Measurements from ENCODE around the gene RFNG.
"Not testable (repeated sequence)": the region's sequence is repeated elsewhere in the genome, so short reads cannot be mapped to it uniquely, and the experiment has no call there.

RFNG gene

DNA sequence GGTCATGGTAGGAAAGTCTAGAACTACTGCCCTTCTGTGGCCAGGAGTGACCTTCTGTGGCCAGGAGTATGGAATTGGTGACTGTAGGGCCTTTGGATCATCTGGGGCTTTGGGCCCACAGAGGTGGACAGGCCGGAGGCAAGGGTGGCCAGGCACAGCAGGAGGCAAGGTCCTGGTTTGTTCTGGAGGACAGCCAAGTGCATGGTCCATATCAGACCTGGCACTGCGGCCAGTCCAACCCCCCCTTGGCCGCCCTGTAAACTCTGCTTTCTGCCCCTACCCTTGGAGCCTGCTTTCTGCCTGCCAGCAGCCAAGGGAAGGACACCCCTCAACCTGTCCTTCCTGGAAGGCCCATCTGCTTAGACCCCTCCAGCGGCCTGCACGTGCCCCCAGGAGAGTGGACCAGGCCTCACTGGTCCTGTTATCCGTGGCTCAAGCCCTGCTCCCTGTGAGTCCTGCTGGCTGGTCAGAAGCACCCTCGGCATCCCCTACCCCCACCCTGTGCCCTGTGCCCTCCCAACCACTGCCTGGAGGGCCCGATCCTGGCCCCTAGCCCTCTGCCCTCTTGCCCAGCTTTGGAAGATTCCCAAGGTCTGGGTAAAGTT is 11.8 kb downstream of the RFNG start:
- DNase-seq: no peak

DNA sequence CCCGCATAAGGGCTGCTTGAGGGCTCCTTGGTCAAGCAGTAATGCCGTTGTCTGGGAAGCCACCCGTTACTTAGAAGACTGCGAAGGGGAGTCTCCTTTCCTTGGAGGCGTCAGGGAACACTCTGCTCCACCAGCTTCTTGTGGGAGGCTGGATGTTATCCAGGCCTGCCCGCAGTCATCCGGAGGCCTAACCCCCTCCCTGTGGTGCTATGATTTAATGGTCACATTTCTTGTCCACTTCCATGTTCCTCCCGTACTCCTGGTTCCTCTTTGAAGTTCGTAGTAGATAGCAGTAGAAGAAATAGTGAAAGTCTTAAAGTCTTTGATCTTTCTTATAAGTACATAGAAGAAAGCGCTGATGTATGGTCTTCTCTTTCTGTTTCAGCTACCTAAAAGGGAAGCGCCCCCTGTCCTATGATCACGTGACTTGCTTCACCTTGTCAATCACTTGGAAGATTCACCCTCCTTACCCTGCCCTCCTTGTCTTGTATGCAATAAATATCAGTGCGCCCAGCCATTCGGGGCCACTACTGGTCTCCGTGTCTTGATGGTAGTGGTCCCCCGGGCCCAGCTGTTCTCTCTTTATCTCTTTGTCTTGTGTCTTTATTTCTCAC is 12.7 kb downstream of the RFNG start:
- not testable (repeated sequence) for DNase-seq

DNA sequence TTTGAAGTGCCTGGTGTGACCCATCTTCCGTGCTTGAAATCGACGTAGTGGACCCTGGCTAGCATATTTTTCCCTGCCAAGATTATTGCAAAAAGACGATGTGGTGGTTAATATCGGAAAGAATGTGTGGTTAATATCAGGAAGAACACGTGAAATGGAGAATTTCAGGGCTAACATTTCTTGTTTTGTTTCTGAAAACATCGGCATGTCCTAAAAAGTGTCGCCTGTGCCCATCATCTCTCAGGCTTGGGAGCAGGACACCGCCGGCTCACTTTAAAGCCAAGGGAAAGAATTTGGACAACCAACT is 13.8 kb downstream of the RFNG start:
- no peak for DNase-seq

DNA sequence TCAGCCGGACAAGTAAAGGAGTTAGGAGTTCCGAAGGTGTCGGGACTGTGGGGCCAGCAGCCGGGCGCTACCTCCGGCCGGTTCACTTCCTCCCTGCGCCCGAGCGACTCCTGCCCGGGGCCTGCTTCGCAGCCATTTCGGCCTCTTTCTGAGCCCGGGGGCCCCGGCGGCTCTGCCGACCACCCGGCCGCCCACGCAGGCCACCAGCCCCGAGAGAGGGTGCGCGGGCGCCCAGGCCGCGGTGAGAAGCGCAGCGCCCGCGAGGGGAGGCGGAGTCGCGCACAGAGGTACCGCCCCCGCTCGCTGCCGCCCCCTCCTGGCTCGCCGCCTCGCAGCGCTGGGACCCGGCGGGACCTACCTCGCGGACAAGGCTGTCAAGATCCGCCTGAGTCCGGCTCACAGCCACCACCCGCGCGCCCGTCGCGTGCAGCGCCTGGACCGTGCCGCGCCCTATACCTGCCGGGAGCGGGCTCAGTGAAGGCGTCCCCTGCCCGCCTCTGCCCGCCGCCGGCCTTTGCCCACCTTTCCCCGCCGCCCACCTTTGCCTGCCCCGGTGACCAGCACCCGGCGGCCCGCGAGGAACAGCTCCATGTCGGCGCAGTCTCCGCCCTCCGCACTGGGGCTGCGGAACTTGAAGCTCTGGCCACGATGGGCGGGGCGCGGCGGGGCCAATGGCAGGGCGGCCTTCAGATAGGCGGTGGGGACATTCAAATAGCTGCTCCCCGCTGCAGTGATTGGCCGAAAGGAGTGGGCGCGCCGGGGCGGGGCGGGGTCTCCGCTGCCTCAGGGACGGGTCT is 14.3 kb downstream of the RFNG start, which contains the start of gene DCXR:
Gene DCXR, minus strand, starts transcription at position 606 of the 797 bp plus-strand sequence. Its CDS starts 15 bp downstream, at position 591.
- DNase-seq: peak; percentile 98 to 99

DNA sequence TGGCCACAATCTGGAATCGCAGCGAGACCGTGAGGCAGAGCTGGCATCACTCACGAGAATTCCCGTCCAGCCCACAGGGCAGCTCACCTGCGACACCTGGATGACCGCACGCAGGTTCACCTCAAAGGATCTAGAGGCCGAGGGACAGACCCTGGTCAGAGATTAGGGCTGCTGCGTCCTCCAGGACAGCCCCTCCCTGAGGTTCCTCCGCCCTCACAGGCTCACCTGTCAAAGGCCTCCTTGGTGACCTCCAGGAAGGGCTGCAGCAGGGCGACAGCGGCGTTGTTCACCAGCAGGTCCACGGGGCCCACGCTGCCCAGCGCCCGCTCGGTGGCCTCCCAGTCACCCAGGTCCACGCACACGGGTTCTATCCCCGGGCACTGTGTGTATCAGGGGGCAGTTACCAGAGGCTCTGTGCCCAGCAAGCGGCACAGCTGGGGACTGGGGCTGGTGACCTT is 14.9 kb downstream of the RFNG start:
- no peak for DNase-seq

DNA sequence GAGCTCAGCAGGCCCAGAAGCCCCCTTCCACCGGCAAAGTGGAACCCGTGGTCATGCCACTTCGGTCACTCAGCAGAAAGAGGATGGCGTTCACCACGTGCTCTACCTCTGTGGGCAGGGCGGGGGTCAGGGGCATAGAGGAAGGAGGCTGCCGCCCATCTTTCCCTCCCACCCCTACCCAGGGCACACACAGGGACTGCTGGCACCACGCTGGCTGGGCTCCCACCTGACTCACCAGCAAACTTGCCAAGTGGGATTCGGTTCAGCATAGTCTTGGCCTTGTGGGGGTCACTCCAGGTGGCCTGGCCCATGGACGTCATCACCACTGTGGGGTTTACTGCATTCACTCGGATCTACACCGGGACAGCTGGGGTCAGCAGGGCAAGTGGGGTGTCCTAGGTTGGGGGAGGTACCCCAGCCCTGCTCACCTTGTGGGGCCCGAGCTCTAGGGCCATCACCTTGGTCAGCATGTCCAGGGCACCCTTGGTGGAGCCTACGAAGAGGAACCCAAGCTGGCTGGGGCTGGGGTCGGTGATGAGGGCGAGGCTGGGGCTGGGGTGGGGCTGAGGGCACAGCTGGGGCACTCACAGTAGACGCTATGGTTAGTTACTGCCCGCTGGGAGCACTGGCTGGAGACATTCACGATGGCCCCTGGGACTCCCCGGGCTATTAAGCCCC is 15.5 kb downstream of the RFNG start:
- DNase-seq: no peak

DNA sequence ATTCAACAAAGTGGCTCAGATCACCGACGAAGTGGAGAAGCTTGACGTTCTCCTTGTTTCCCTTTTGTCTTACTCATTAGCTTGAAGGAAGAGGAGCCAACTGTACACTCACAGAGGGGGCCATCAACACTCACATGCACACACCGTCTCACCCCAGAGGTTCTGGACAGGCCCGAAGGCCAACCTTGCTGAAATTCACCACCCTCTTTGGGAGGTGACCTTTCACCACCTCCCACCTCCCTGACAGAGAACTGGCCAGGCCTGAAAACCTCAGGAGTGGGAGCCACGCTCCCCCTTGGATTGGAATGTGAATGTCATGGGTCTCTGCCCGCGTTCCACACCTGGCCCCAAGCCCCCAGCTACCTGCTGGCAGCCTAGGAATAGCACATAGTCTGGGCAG is 16.1 kb downstream of the RFNG start:
- no peak for DNase-seq

DNA sequence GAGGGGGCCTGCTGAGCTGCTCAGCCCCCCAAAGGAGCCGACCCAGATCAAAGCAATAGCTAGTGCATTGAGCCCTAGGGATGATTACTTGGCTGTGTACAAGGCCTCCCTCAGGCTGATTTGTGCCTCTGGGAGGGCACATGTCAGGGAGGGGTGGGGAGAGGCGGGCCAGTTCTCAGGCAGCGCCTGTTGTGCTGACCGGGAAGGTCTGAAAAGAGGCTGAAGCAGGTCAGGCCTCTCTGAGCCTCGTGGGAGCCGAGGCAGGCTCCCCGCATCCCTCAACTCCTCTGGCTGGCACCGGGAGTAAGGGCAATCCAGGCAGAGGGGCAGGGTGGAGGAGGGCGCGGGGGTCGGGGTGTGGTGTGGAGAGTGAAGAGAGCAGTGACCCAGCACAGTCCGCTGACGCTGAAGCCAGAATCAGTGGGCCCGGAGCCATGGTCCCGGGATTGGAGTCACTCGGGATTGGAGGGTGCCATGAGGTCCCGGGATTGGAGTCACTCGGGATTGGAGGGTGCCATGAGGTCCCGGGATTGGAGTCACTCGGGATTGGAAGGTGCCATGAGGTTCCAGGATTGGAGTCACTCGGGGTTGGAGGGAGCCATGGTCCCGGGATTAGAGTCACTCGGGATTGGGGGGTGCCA is 17.1 kb downstream of the RFNG start:
- no peak for DNase-seq

DNA sequence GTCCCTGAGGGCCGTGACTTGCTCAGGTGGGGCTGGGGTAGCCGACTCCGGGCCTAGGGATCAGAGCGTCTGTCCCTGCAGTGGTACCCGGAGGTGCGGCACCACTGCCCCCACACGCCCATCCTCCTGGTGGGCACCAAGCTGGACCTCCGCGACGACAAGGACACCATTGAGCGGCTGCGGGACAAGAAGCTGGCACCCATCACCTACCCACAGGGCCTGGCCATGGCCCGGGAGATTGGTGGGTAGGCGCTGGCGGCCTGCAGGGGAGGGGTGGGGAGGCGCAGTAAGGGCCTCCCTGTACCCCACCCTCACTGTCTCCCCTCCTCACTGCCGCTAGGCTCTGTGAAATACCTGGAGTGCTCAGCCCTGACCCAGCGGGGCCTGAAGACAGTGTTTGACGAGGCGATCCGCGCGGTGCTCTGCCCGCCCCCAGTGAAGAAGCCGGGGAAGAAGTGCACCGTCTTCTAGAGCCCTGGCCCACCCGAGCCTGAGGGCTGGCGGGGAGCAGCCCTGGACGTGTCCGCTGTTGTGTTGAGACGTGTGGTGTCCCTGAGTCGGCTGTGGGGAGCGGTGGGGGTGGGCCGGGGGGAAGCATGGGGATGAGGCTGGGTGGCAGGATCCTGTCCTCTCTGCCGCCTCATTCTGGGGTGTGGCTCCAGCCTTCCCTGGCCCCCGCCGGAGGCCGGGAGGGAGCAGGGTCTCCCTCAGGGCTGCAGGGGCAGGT is 18.1 kb downstream of the RFNG start:
- no peak for DNase-seq

DNA sequence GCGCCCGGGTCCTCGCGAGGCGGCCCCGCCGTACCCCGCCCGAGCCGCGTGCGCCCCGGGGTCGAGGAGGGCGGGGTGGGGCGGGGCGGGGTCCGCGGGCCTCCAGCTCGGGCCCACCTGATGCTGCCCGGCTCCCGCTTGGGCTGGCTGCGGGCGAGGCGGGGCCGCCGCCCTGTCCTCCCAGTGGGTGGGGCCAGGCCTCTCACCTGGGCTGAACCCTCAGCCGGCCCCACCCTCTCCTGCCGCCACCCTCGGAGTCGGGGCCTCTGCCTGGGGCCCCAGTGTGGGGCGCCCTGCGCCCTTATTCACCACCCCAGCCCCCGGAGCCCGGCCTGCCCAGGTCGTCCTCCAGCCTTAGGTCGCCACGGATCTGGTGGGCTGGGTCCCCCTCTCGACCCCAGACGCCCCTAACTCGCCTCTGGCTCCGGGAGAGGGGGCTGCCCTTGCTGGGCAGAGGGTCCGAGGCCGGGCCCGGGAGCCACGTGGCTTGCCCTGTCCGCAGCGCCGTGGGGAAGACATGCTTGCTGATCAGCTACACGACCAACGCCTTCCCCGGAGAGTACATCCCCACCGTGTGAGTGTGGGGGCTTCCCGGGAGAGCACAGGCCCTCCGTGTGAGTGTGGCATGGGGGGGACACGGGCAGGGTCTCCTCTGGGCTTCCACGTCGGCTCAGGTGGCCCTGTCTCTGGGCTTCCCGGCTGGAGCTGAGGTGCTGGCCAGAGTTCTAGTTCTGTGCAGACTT is 19.6 kb downstream of the RFNG start:
- peak in 1 of 2 experiments; percentile 31 for DNase-seq

DNA sequence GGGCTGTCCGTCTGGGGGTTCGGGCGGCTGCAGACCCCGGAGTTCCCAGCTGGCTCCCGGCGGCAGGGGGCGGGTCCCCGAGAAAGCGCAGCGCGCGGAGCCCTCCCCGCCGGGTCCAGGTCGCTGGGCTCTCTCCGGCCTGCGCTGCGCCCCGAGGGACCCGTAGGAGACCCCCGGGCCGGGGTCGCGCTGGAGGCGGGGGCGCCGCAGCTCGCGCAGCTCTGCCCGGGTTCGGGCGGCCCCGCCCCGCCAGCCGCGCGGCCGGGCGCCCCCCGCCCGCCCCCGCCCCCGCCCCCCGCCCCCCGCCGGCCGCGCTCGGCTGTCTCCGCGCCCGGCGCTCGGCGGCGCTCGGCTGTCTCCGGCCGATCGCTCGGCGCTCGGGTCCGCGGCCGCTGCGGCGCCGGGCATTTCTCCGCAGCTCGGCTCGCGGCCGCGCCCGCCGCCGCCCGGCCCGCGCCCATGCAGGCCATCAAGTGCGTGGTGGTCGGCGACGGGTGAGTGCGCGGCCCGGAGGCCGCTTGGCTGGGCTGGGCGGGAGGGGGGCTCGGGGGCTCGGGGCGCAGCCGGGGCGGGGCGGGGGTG is 20.2 kb downstream of the RFNG start, which contains the start of gene RAC3:
Gene RAC3, plus strand, starts transcription at position 376 of the 582 bp plus-strand sequence. Its CDS starts 84 bp downstream, at position 460.
- DNase-seq: peak in 1 of 2 experiments; percentile 39

DNA sequence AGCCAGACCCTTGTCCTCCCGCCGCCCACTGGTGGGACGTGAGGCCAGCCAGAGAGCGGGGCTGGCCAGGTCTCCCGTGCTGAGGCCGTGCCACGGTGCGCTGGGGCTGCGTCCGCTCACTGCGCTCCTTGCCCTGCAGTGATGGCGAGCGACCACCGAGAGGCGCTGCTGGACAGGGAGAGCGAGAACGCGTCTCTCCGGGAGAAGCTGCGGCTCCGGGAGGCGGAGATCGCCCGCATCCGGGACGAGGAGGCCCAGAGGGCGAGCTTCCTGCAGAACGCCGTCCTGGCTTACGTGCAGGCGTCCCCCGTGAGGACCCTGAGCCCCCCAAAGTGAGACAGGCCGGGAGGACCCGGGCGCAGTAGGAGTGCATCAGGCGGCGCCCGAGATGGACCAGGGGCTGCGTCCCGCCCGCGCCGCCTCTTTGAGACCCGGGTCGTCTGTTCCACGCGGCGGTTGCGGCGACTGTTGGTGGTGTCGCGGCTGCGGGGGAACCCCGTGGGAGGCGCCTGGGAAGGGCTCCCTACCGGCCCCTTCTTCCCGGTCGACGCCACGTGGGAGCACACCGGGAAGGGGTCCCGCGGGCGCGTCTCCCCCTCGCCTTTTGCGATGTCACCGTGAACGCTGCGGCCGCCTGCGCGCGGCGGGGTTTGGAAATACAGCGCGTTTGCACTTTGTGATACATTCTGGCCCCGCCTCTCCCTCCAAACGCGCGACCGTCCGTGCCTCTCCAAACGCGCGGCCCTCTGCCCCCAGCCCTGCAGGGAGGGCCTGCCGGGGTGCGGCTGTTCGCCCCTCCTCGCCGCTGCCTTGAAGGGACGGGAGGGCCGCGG is 20.9 kb downstream of the RFNG start:
- DNase-seq: peak; percentile 75 to 87

DNA sequence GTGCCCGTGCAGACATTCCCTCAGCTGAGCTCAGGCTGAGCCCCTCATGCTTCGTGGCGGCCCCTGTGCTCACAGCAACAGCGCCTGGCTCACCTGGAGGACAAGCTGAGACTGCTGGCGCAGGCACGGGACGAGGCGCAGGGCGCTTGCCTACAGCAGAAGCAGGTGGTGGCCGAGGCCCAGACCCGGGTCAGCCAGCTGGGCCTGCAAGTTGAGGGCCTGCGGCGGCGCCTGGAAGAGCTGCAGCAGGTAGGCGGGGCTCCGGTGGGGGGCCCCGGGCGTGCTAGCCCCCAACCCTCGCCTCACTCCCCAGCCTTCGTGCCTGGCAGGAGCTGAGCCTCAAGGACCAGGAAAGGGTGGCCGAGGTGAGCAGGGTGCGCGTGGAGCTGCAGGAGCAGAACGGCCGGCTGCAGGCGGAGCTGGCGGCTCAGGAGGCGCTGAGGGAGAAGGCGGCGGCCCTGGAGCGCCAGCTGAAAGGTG is 21.6 kb downstream of the RFNG start:
- DNase-seq: peak; percentile 34 to 66

DNA sequence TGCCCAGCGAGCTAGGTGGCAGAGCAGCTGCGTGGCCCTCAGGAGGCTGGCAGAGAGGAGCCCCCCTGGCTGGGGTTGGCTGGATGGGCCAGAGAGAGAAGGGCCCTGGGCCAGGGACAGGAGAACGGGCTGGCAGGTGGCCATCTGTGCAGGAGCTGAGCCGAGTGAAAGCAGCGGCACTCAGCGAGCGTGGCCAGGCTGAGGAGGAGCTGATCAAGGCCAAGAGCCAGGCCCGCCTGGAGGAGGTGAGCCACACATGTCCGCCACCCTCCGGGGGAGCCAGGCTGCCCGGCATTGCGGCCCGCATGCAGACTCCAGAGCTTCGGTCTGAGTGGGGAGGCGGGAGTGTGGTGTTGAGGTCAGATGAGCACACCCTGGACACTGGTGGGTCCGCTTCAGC is 22.2 kb downstream of the RFNG start:
- no peak for DNase-seq

DNA sequence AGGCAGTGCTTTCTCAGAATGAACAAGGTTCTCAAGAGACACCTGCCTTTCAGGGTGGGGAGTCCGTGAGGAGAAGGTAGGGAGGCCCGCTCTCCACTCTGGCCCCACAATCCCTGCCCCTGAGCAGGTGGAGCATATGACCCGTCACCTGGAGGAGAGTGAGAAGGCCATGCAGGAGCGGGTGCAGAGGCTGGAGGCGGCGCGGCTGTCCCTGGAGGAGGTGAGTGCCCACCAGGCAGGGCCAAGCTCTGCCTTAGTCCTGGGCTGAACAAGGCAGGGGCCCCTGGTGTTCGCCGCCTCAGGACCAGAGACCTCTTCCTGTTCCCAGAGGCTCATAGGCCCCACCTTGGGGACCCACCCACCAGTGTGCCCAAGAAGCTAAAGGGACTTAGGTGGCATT is 22.6 kb downstream of the RFNG start:
- no peak for DNase-seq

DNA sequence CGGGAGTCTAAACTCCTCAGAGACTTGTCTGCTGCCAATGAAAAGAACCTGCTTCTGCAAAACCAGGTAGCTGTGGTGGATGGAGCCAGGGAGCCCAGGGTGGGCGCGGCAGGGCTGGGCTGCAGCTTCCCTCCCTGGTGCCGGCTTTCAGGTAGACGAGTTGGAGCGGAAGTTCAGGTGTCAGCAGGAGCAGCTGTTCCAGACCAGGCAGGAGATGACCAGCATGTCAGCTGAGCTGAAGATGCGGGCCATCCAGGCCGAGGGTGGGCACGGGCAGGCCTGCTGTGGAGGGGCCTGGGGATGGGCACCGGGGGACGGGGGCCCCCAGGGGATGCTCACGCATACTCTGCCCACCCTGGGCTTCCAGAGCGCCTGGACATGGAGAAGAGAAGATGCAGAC is 23.4 kb downstream of the RFNG start:
- no peak for DNase-seq

DNA sequence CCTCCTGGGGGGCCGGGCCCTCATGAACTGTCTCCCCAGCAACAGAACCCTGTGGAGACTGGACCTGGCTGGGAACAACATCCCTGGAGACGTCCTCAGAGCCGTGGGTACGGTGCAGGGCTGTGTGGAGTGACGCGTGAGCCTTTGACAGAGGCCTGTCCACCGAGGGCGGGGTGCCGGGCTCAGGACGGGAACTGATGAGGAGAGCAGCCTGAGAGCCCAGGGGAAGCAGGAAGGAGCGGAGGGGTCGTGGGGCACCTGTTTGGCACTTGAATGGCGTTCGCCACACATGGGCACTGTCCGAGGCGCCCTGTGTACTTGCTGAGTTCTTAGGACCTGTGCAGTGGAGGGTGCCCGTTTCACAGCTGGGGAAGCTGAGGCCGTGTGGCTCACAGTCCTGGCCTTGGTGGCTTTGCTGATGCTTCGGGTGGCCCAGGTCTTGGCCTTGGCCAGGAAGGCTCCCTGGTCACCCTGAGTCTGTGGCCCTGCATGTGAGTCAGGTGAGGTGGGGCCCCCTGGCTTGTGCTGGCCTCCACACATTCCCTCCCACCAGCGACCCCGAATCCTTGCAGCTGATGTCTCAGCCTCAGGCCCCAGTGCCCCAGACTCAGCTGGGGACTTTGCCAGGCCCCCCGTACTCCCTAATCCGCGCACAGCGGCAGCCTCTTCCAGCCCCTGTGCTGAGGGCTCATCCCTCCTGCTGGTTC is 26.1 kb downstream of the RFNG start:
- no peak for DNase-seq

DNA sequence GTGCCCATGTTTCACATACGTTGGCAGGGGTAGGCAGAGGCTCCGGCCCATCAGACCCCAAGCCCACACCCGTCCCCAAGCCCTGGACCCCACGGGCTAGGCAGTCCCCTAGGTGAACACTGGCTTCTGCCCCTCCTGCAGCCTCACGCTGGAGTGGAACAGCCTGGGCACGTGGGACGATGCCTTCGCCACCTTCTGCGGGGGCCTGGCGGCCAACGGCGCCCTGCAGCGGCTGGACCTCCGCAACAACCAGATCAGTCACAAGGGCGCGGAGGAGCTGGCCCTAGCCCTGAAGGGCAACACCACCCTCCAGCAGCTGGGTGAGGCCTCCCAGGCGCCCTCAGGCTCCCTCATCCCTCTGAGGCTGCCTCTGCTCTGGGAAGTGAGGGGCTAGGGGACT is 26.8 kb downstream of the RFNG start:
- DNase-seq: no peak

Data from SHP77 (cell line).